T47D (cell line): ENCODE data around the gene VTI1A.

ENCODE experiments used
- DNase-seq, 2 experiments: peaks; one replicate each; pipeline versions ENCODE4 v3.0.0 to v3.0.0-alpha.2; 2011 to 2012; ENCODE audit warnings: low read depth in 1 of 2, low spot score in 1 of 2
- JUND ChIP-seq: IDR thresholded peaks from 2 replicates; pipeline ENCODE4 v1.6.1; 2012; ENCODE audit warnings: low read depth
- in situ Hi-C: cut with HindIII; loops from 2 replicates; pipeline ENCODE4 v1.10.0; 2016; ENCODE audit warnings: low sequenced_read_pairs, low pct_unique_long_range_greater_than_20kb

Gene VTI1A

DNA sequence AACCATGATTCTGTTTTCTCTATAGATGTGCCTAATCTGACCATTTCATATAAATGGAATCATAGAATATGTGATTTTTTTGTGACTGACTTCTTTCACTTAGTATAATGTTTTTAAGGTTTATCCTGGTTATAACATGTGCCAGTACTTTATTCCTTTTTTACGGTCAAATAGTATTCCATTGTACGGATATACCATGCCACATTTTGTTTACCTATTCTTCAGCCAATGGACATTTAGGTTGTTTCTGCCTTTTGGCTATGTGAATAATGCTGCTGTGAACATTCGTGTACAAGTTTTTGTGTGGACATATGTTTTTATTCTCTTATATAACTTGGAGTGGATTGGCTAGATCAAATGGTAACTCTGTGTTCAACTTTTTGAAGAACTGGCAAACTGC is 324.7 kb downstream of the VTI1A start:
- in situ Hi-C loops: no loop called here
- DNase-seq: no peak
- TF ChIP-seq JUND: no peak

DNA sequence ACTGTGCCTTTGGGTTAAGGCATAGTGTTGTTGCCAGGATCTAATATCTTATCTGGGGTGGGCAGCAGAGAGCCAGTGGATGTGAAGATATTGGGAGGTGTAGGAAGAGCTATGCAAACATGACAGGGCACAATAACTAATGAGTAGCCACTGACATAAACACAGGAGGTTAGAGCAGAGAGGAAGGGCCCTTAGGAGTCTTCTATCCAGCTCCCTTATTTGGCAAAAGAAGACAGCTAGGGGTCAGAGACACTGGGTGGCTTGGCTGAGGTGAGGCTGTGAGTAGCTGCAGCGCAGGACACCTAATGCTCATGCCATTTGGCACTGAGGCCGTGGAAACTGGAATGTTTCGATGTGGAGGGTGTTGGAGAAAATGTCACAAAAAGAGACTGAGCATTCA is 326.8 kb downstream of the VTI1A start:
- in situ Hi-C loops: no loop called here
- no peak for DNase-seq
- TF ChIP-seq JUND: no peak

- in situ Hi-C loops: no loop called here
- no peak for DNase-seq
- no peak for TF ChIP-seq JUND
Observed at GRCh38 chr10:112774210-112774609, 327.2 kb downstream of the VTI1A start.

DNA sequence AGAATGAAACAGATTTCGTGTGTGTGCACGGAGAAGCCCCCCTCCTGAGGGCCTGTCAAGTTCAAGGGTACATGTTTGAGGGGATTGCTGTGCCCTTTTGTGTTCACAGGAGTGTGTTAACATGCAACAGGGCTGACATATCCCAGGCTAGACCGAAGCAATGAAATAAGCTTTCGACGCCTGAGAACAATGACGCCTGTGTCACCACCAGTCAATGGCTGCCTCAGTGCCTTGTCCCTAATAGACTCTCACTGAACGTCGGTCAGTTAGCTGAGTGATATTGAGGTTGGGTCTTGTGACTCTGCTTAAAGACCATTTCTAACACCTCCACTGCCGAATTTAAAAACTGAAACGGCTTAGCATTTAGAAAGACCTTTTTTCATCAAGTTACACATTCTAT is 327.8 kb downstream of the VTI1A start:
- TF ChIP-seq JUND: no peak
- DNase-seq: no peak
- in situ Hi-C loops: no loop called here

DNA sequence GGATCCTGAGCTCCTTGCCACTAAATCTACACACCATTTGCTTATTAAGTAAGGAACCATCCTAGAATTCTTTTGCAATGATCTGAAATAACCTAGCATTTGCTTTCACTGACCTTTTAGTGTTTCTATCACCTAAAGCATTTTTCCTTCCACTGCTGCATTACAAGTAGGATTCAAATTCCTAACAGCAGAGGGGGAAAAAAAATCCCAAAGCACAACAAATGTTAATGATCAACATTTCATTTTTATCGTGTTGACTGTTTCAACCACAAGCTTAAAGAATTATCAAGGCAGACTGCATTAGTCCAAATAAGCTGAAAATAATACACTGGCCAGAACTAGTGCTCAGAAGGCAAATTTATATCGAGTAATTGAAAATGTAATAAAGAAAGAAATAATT is 328.4 kb downstream of the VTI1A start:
- in situ Hi-C loops: no loop called here
- DNase-seq: no peak
- no peak for TF ChIP-seq JUND

DNA sequence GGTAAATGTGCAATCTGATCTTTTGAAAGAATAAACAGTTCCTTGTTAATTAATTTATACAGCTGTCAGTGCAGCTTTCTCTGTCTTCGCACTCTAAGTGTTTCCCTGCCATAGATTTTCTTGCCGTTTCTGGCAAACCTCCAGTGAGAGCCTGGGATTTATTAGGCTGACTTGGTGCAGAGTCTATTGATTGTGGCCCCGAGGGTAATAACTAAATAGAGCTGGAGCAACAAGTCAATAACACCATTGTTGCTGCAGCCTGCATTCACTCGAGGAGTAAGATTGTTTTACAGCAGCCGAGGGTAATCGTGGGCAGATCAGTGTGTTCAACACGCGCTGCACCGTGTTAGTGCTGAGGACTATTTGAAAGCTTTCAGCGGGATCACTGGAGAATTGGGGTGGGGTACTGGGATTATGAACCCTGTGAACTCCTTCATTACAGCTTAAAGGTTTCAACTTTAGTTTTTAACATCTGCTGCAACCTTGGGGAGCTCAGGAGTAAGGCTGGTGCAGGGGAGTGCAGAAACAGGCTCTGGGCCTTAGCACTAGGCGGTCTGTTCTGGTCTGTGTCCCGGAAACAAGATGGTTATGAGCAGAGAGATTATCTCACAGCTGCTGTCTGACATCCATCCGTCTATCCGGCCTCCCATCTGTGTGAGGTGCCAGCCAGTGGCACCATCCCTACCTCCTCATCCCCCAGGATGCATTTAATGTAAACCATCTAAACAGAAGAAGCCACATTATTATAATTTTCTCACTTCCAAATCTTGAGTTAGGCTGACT is 329.1 kb downstream of the VTI1A start:
- peak in 1 of 2 experiments; percentile 40 for DNase-seq
- TF ChIP-seq JUND: no peak
- in situ Hi-C loops: no loop called here

GRCh38 chr10:112778579-112778978 is 331.6 kb downstream of the VTI1A start:
- no peak for TF ChIP-seq JUND
- in situ Hi-C loops: no loop called here
- no peak for DNase-seq

- TF ChIP-seq JUND: no peak
- no peak for DNase-seq
- in situ Hi-C loops: no loop called here
Observed at GRCh38 chr10:112779025-112779770, 332.2 kb downstream of the VTI1A start.

- in situ Hi-C loops: no loop called here
- no peak for DNase-seq
- TF ChIP-seq JUND: no peak
Observed at GRCh38 chr10:112782200-112782907, 335.3 kb downstream of the VTI1A start.

- no peak for DNase-seq
Observed at GRCh38 chr10:112783351-112784021, 336.5 kb downstream of the VTI1A start.

GRCh38 chr10:112784022-112784461 is 337.0 kb downstream of the VTI1A start:
- no peak for DNase-seq
- in situ Hi-C loops: no loop called here
- TF ChIP-seq JUND: no peak

More at GRCh38 chr10:112783351-112784021, 336.5 kb downstream of the VTI1A start:
- TF ChIP-seq JUND: no peak
- in situ Hi-C loops: no loop called here

DNA sequence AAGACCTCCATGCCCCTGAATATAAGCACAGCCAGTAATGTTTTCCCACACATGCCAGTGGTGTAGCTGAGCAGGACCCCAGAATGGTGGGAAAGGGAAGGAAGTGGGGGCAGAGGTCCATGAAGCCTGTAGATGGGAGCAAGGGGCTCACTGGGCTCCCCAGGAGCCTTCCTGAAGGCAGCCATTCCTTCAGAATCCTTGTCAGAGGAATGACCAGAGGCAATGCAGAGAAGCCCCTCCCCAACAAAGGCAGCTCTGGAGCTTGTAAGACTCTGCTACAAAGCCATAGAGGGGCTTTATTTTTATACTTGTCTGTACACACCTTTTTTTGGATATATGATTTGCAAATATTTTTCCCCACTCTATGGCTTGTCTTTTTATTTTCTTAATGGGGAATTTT is 338.1 kb downstream of the VTI1A start:
- no peak for DNase-seq
- in situ Hi-C loops: no loop called here
- TF ChIP-seq JUND: no peak
